HG03066 (cell line): ENCODE data around the gene RCC1.
"Not testable (repeated sequence)": the region's sequence is repeated elsewhere in the genome, so short reads cannot be mapped to it uniquely, and the experiment has no call there.

Experiments used
- ATAC-seq: cut with Tn5 transposase; IDR thresholded peaks from one replicate; pipeline ENCODE4 v1.9.1; 2021; ENCODE audit warnings: low read depth; ENCODE audit not compliant: unreplicated experiment

Gene RCC1

DNA sequence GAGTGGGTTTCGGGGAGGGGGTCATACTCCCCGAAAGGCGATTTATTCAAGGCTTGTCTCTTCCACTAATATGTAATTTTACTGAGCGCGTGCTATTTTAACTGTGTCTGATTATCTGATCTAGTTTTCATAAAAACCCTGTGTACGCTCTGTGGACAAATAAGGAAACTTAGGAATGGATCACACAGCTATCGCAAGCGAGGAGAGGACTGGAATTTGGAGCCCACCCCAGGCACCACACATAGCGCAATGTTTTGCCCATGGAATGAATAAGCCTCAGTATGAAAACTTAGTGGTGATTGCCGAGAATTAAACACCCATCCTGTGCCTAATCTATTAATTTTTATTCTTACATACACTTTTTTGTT, 76.4 kb downstream of the RCC1 start:
- no peak for ATAC-seq

- not testable (repeated sequence) for ATAC-seq
These were observed 80.9 kb downstream of the RCC1 start for GRCh38 chr1:28586585-28587391.
